ENCODE data around the gene ROCK2.

The ROCK2 gene

DNA sequence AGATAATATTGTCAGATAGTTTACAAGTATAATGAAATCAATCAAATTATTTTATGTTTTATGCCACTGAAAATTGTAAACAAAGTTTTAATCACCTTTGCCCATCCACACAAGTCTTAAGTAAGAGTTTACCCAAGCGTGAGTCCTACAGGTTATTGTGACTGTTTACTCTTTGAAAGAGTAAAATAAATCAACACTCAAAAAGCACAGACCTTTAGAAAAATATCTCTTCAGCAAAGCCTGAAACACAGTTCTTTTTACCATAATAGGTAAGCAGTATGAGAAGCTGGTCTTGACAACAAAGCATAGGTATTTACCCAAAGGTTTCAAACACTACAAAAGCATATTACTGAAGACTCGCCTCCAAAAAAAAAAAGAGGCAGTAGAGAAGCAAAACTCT lies 3.7 kb downstream of the ROCK2 start:
- TF ChIP-seq, protein P1, sequence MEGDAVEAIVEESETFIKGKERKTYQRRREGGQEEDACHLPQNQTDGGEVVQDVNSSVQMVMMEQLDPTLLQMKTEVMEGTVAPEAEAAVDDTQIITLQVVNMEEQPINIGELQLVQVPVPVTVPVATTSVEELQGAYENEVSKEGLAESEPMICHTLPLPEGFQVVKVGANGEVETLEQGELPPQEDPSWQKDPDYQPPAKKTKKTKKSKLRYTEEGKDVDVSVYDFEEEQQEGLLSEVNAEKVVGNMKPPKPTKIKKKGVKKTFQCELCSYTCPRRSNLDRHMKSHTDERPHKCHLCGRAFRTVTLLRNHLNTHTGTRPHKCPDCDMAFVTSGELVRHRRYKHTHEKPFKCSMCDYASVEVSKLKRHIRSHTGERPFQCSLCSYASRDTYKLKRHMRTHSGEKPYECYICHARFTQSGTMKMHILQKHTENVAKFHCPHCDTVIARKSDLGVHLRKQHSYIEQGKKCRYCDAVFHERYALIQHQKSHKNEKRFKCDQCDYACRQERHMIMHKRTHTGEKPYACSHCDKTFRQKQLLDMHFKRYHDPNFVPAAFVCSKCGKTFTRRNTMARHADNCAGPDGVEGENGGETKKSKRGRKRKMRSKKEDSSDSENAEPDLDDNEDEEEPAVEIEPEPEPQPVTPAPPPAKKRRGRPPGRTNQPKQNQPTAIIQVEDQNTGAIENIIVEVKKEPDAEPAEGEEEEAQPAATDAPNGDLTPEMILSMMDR (IDR thresholded peaks at IDR 0.05; ENCODE audit: low read depth, low read length), result no peak
- DNase-seq (ENCODE audit: extremely low read depth, low read depth), result no peak

DNA sequence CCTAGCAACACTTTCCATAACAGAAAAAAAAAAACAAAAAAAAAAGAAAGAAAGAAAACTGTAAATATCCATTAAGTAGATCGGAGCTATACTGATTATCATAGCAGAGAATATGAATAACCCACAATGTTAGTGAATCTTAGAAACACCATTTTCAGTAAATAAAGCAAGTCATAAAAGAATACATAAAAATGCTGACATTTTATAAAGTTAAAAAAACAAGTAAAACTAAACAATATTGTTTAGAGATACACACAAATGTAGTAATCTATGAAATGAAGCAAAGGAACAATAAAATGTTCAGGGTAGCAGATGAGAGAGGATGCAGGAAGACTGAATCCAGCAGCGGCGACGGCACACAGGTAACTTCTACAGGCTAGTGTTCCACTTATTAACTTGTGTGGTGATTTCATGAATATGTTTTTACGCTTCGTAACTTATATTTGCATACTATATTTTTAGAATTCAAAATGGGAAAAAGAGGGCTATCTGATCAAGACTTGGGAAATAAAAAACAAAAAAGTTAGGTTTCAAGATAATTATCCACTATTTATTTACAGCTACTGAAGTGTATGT lies 4.8 kb downstream of the ROCK2 start:
- TF ChIP-seq, protein P1 (IDR thresholded peaks at IDR 0.05; ENCODE audit: low read depth, low read length), result no peak
- DNase-seq (ENCODE audit: extremely low read depth, low read depth), result no peak

- DNase-seq (ENCODE audit: extremely low read depth, low read depth), result no peak
- TF ChIP-seq, protein P1 (IDR thresholded peaks at IDR 0.05; ENCODE audit: low read depth, low read length), result no peak
Observed at GRCh38 chr2:11338580-11338979, 5.9 kb downstream of the ROCK2 start.

DNA sequence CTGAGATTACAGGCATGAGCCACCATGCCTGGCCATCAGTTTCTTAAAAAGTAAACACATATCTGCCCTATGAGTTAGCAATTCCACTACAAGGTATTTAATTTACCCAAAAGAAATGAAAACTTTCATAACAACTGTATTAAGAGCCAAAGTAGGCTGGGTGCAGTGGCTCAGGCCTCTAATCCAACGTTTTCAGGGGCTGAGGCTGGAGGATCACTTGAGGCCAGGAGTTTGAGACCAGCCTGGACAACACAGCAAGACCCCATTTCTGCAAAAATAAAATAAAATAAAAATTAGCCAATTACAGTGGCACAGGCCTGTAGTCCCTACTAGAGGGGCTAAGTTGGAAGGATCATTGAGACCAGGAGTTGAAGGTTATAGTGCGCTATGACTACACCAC lies 6.5 kb downstream of the ROCK2 start:
- DNase-seq (ENCODE audit: extremely low read depth, low read depth), result no peak
- TF ChIP-seq, protein P1 (IDR thresholded peaks at IDR 0.05; ENCODE audit: low read depth, low read length), result no peak

- DNase-seq (ENCODE audit: extremely low read depth, low read depth), result no peak
- TF ChIP-seq, protein P1 (IDR thresholded peaks at IDR 0.05; ENCODE audit: low read depth, low read length), result no peak
Observed at GRCh38 chr2:11336189-11336588, 8.2 kb downstream of the ROCK2 start.

- TF ChIP-seq, protein P1 (IDR thresholded peaks at IDR 0.05; ENCODE audit: low read depth, low read length), result no peak
Observed at GRCh38 chr2:11333427-11334183, 10.8 kb downstream of the ROCK2 start.

DNA sequence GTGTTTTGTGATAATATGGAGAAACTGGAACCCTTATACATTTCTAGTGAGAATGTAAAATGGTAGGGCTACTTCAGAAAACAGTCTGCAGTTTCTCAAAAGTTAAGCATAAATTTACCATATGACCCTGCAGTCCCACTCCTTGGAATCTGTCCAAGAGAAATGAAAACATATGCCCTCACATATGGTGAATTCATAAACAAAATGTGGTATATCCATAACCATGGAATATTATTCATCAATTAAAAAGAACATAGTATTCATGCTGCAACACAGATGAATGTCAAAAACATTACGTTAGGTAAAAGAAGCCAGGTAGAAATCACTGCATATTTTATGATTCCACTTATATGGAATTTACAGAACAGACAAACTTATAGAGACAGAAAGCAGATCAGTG lies 11.8 kb downstream of the ROCK2 start:
- TF ChIP-seq, protein P1 (IDR thresholded peaks at IDR 0.05; ENCODE audit: low read depth, low read length), result no peak
- no peak for DNase-seq (ENCODE audit: extremely low read depth, low read depth)

More at GRCh38 chr2:11333427-11334183, 10.8 kb downstream of the ROCK2 start:
- DNase-seq (ENCODE audit: extremely low read depth, low read depth), result no peak

Data from AG09319 (cell line).